HFFc6 (cell line): ENCODE measurements around the gene SCLY. TPM values are rescaled to one million over a fixed set of nuclear protein-coding genes. Genes with fewer than 3 reads are reported as not detected.

Source experiments
- DNase-seq: peaks from one replicate; pipeline ENCODE4 v3.0.0-alpha.2; 2018
- H3K27ac Mint-ChIP-seq: 2 replicates; pipeline ENCODE4 v1.8.0; 2020; ENCODE audit warnings: mild to moderate bottlenecking, mixed read lengths
- H3K27me3 Mint-ChIP-seq: 2 replicates; pipeline ENCODE4 v1.8.0; 2021; ENCODE audit warnings: mild to moderate bottlenecking, moderate library complexity, mixed read lengths; ENCODE audit not compliant: insufficient read depth
- H3K36me3 Mint-ChIP-seq: 2 replicates; pipeline ENCODE4 v1.8.0; 2021; ENCODE audit warnings: low read depth, mixed read lengths
- H3K4me1 Mint-ChIP-seq: 2 replicates; pipeline ENCODE4 v1.8.0; 2020; ENCODE audit warnings: low read depth, mixed read lengths
- H3K4me3 Mint-ChIP-seq: 2 replicates; pipeline ENCODE4 v1.8.0; 2020; ENCODE audit warnings: mild to moderate bottlenecking, moderate library complexity, mixed read lengths
- H3K9me3 Mint-ChIP-seq: 2 replicates; pipeline ENCODE4 v1.8.0; 2020; ENCODE audit warnings: mild to moderate bottlenecking, mixed read lengths
- CTCF ChIP-seq: fragments of 200-600 bp; sonication (generic); IDR thresholded peaks from 2 replicates; pipeline ENCODE4 v1.5.0; 2021; ENCODE audit warnings: antibody characterized with exemption, mild to moderate bottlenecking
- total RNA-seq, 6 experiments: library from RNA; stranded (reverse); fragmentation: NEBNext Ultra II Directional; extraction: Animal tissue kit (Norgen Biotek cat#: 25700); gene quantifications; 2 replicates in 1 of 6; 3 replicates in 5 of 6; pipeline ENCODE4 v1.2.3, GENCODE V29; 2021

SCLY gene
- total RNA-seq, 6 experiments from 2014 or later: 11.3 to 16.4 (median 12.3) TPM

- Mint-ChIP-seq H3K9me3 (no peaks in the 10 kb centered on the region), H3K27me3 (no peaks in the 10 kb centered on the region), H3K4me1 (no peaks in the 10 kb centered on the region), H3K27ac (no peak overlapping the region), H3K36me3 (no peaks in the 10 kb centered on the region), H3K4me3 (no peak overlapping the region)
- TF ChIP-seq CTCF: no peak
- DNase-seq: no peak
Measured at GRCh38 chr2:238096311-238097011, 35.7 kb downstream of the SCLY start.

GRCh38 chr2:238097201-238097987 lies 36.6 kb downstream of the SCLY start:
- Mint-ChIP-seq H3K4me1 (no peaks in the 10 kb centered on the region), H3K9me3 (no peaks in the 10 kb centered on the region), H3K27ac (no peak overlapping the region), H3K27me3 (no peaks in the 10 kb centered on the region; the same call in 1 of the 2 replicates), H3K36me3 (no peaks in the 10 kb centered on the region), H3K4me3 (no peak overlapping the region)
- no peak for DNase-seq
- TF ChIP-seq CTCF: no peak

GRCh38 chr2:238097988-238098871 lies 37.4 kb downstream of the SCLY start:
- no peaks in the 10 kb centered on the region for H3K9me3 Mint-ChIP-seq
- H3K4me1 Mint-ChIP-seq: no peaks in the 10 kb centered on the region
- no peaks in the 10 kb centered on the region for H3K36me3 Mint-ChIP-seq
- no peak overlapping the region for H3K4me3 Mint-ChIP-seq
- no peak for DNase-seq
- no peaks in the 10 kb centered on the region; the same call in 1 of the 2 replicates for H3K27me3 Mint-ChIP-seq
- TF ChIP-seq CTCF: no peak
- H3K27ac Mint-ChIP-seq: no peak overlapping the region

GRCh38 chr2:238098901-238099713 lies 38.3 kb downstream of the SCLY start:
- Mint-ChIP-seq H3K27me3 (no peaks in the 10 kb centered on the region; the same call in 1 of the 2 replicates), H3K4me1 (no peaks in the 10 kb centered on the region), H3K4me3 (no peak overlapping the region), H3K27ac (no peak overlapping the region), H3K9me3 (no peaks in the 10 kb centered on the region), H3K36me3 (no peaks in the 10 kb centered on the region)
- no peak for DNase-seq
- TF ChIP-seq CTCF: no peak

GRCh38 chr2:238099714-238100048 lies 38.9 kb downstream of the SCLY start:
- H3K9me3 Mint-ChIP-seq: no peaks in the 10 kb centered on the region

More at GRCh38 chr2:238099714-238100048, 38.9 kb downstream of the SCLY start:
- Mint-ChIP-seq H3K4me3 (no peak overlapping the region), H3K27ac (no peak overlapping the region), H3K36me3 (no peaks in the 10 kb centered on the region), H3K27me3 (no peaks in the 10 kb centered on the region; the same call in 1 of the 2 replicates), H3K4me1 (no peaks in the 10 kb centered on the region)
- no peak for DNase-seq
- TF ChIP-seq CTCF: no peak
